Caco-2 (cell line): Measurements from ENCODE around the gene WDR11. TPM values are rescaled to one million over a fixed set of nuclear protein-coding genes. Genes with fewer than 3 reads are reported as not detected.
A peak's percentile ranks its signal among the peaks of the same experiment; 100 is the strongest.

Source experiments
- BruUV-seq: library from RNA; stranded (reverse); fragments of 400-500 nt; replicated peaks from 2 replicates; lab custom pipeline; 2021; lab: Mats Ljungman, UMichigan
- CTCF ChIA-PET: fragments of 300-600 bp; sonication (Branson Sonifier 250); formaldehyde crosslinking; loops from one replicate; lab custom pipeline; 2022; ENCODE audit warnings: antibody characterized with exemption; lab: Charles Lee
- POLR2A ChIA-PET: fragments of 300-600 bp; sonication (Branson Sonifier 250); formaldehyde crosslinking; loops from one replicate; lab custom pipeline; 2022; ENCODE audit warnings: antibody characterized with exemption; lab: Charles Lee
- DNase-seq, 2 experiments: peaks; one replicate each; pipeline versions ENCODE4 v3.0.0 to v3.0.0-alpha.2; 2020 to 2022
- H3K27me3 ChIP-seq: replicated peaks from 2 replicates; pipeline ENCODE4 v1.6.0; 2011; ENCODE audit warnings: low read length; ENCODE audit not compliant: control insufficient read depth, insufficient read depth
- H3K36me3 ChIP-seq: 2 replicates; pipeline ENCODE4 v1.5.1; 2011; ENCODE audit warnings: low read length; ENCODE audit not compliant: control insufficient read depth, insufficient read depth
- H3K4me1 ChIP-seq: fragments of 250-450 bp; sonication (Bioruptor Pico); 2 replicates; pipeline ENCODE4 v1.5.1; 2020; ENCODE audit warnings: mild to moderate bottlenecking
- H3K4me3 ChIP-seq: 2 replicates; pipeline ENCODE4 v1.5.1; 2011; ENCODE audit warnings: low read depth, mild to moderate bottlenecking, control low read depth, low read length
- H3K9me3 ChIP-seq: fragments of 250-450 bp; sonication (Bioruptor Pico); 2 replicates; pipeline ENCODE4 v1.5.1; 2020; ENCODE audit warnings: mild to moderate bottlenecking, moderate library complexity
- H3K27ac Mint-ChIP-seq: one replicate; pipeline ENCODE4 v1.8.0; 2022; ENCODE audit warnings: mixed read lengths; ENCODE audit not compliant: unreplicated experiment
- H3K27me3 Mint-ChIP-seq: one replicate; pipeline ENCODE4 v1.8.0; 2022; ENCODE audit warnings: mixed read lengths; ENCODE audit not compliant: insufficient read depth, unreplicated experiment
- H3K36me3 Mint-ChIP-seq: one replicate; pipeline ENCODE4 v1.8.0; 2022; ENCODE audit warnings: mild to moderate bottlenecking, mixed read lengths; ENCODE audit not compliant: insufficient read depth, unreplicated experiment
- H3K4me1 Mint-ChIP-seq: one replicate; pipeline ENCODE4 v1.8.0; 2022; ENCODE audit warnings: low read depth, mixed read lengths; ENCODE audit not compliant: unreplicated experiment
- H3K4me3 Mint-ChIP-seq: one replicate; pipeline ENCODE4 v1.8.0; 2022; ENCODE audit warnings: mild to moderate bottlenecking, moderate library complexity, mixed read lengths; ENCODE audit not compliant: unreplicated experiment
- H3K9me3 Mint-ChIP-seq: one replicate; pipeline ENCODE4 v1.8.0; 2022; ENCODE audit warnings: mixed read lengths; ENCODE audit not compliant: unreplicated experiment
- intact Hi-C: fragments of 100-400 bp; cut with micrococcal nuclease; formaldehyde crosslinking; loops from one replicate; pipeline ENCODE4 v1.10.0; 2022; ENCODE audit not compliant: unreplicated experiment
- total RNA-seq: library from RNA; stranded (reverse); gene quantifications from 2 replicates; pipeline ENCODE4 v1.2.3, GENCODE V29; 2022
- TF ChIP-seq, protein P1 (sequence below), 2 experiments: fragments of 200-600 bp in 1 of 2; IDR thresholded peaks; 1 replicate in 1 of 2; 2 replicates in 1 of 2; pipeline versions ENCODE4 v1.5.1 to v1.8.0; 2011 to 2022; ENCODE audit warnings: antibody characterized with exemption in 1 of 2, control low read depth in 1 of 2, inconsistent platforms in 1 of 2, low read depth in 1 of 2, low read length in 1 of 2, mild to moderate bottlenecking in 1 of 2, moderate library complexity in 1 of 2; ENCODE audit not compliant: insufficient read depth in 1 of 2, severe bottlenecking in 1 of 2, unreplicated experiment in 1 of 2

Gene WDR11
- total RNA-seq, 1 experiment from 2014 or later = 59.2 TPM

DNA sequence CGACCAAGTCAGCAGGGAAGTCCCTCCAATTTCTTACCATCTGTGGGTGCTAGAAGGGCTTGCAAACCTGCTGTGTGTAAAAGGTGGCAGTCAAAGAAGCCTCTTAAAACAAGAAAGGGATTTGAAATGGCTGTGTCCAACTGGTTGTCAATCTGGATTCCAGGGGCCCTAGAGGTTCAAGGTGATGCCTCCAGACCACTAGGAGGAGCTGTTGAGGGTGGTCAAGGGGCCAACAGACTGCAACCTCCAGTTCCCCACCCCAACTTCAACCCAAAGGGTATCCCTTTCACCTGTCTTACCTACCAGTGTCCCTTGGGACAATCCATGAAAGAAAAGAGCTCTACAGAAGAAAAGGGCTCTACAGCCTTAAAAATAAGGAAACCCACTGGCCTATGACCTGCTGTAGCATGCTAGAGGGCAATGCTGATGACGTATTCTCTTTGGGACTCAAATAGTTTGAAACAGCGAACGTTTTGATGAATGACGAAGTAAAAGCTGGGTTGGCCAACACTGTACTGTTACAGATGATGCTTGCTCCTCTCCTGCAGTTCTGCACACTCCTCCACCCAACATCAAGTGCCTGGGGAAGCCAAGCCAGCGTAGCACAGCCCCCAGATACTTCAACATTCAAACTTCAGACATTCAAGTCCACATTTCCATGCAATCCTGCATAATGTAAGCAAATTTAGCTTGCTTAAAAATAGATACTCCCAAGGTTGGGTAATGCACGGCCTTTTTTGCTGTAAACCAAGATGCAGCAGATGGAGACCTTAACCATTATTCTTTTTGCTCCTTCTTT, 45.9 kb upstream of the WDR11 start:
- Mint-ChIP-seq H3K27ac (no peak overlapping the region), H3K4me1 (no peaks in the 10 kb centered on the region), H3K27me3 (peaks cover 21% of the 10 kb centered on the region), H3K9me3 (no peaks in the 10 kb centered on the region), H3K36me3 (no peaks in the 10 kb centered on the region), H3K4me3 (no peak overlapping the region)
- H3K4me1 ChIP-seq = no peaks in the 10 kb centered on the region
- no peak overlapping the region for H3K4me3 ChIP-seq
- intact Hi-C loops = no loop called here
- H3K9me3 ChIP-seq = no peaks in the 10 kb centered on the region
- DNase-seq = no peak
- POLR2A ChIA-PET = no interaction called here
- TF ChIP-seq, protein P1, sequence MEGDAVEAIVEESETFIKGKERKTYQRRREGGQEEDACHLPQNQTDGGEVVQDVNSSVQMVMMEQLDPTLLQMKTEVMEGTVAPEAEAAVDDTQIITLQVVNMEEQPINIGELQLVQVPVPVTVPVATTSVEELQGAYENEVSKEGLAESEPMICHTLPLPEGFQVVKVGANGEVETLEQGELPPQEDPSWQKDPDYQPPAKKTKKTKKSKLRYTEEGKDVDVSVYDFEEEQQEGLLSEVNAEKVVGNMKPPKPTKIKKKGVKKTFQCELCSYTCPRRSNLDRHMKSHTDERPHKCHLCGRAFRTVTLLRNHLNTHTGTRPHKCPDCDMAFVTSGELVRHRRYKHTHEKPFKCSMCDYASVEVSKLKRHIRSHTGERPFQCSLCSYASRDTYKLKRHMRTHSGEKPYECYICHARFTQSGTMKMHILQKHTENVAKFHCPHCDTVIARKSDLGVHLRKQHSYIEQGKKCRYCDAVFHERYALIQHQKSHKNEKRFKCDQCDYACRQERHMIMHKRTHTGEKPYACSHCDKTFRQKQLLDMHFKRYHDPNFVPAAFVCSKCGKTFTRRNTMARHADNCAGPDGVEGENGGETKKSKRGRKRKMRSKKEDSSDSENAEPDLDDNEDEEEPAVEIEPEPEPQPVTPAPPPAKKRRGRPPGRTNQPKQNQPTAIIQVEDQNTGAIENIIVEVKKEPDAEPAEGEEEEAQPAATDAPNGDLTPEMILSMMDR (IDR thresholded peaks at IDR 0.05; ENCODE audit: insufficient read depth in 1 of 2, low read depth in 1 of 2, low read length in 1 of 2, severe bottlenecking in 1 of 2, unreplicated experiment in 1 of 2) = peak in 1 of 2 experiments; percentile 4
- BruUV-seq = no TSS peak
- H3K36me3 ChIP-seq = no peaks in the 10 kb centered on the region
- no peaks in the 10 kb centered on the region for H3K27me3 ChIP-seq
- CTCF ChIA-PET = no interaction called here

DNA sequence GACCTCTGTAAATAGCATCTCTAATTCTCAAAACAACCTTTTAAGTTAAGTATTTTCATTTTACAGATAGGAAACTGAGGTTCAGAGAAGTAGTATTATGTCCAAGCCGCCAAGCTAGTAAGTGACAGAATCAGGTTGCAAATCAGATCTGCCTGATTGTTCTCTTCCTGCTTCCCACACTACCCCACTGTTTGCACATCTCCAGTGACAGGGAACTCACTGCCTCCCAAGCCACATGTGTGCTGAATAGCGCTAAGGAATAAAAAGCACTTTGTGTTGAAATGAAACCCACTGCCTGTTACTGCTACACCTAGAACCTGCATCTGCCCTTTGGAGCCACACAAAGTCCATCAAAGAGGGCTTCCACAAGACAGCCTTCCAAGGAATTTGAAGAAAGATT, 45.1 kb upstream of the WDR11 start:
- no peak overlapping the region for H3K4me3 Mint-ChIP-seq
- Histone ChIP-seq H3K4me1 (no peaks in the 10 kb centered on the region), H3K36me3 (no peaks in the 10 kb centered on the region), H3K9me3 (no peaks in the 10 kb centered on the region), H3K4me3 (no peak overlapping the region), H3K27me3 (0 out of 2 replicates have a peak, but pooled peaks cover under 1% of the 10 kb centered on the region)
- H3K27ac Mint-ChIP-seq = no peak overlapping the region
- ChIA-PET CTCF (no interaction called here), POLR2A (no interaction called here)
- no peak for DNase-seq
- intact Hi-C loops = no loop called here
- H3K36me3 Mint-ChIP-seq = no peaks in the 10 kb centered on the region
- no peaks in the 10 kb centered on the region for H3K9me3 Mint-ChIP-seq
- no TSS peak for BruUV-seq
- TF ChIP-seq, protein P1 (IDR thresholded peaks at IDR 0.05; ENCODE audit: insufficient read depth in 1 of 2, low read depth in 1 of 2, low read length in 1 of 2, severe bottlenecking in 1 of 2, unreplicated experiment in 1 of 2) = no peak
- H3K27me3 Mint-ChIP-seq = peaks cover 26% of the 10 kb centered on the region
- H3K4me1 Mint-ChIP-seq = no peaks in the 10 kb centered on the region

GRCh38 chr10:120810298-120810697, 40.9 kb upstream of the WDR11 start:
- intact Hi-C loops = no loop called here
- ChIA-PET CTCF (no interaction called here), POLR2A (no interaction called here)
- no peaks in the 10 kb centered on the region for H3K36me3 ChIP-seq
- no peak overlapping the region for H3K4me3 ChIP-seq
- Mint-ChIP-seq H3K4me1 (no peaks in the 10 kb centered on the region), H3K9me3 (no peaks in the 10 kb centered on the region), H3K4me3 (no peak overlapping the region), H3K36me3 (no peaks in the 10 kb centered on the region), H3K27ac (no peak overlapping the region), H3K27me3 (peaks cover 32% of the 10 kb centered on the region)
- no TSS peak for BruUV-seq
- H3K4me1 ChIP-seq = no peaks in the 10 kb centered on the region
- TF ChIP-seq, protein P1 (IDR thresholded peaks at IDR 0.05; ENCODE audit: insufficient read depth in 1 of 2, low read depth in 1 of 2, low read length in 1 of 2, severe bottlenecking in 1 of 2, unreplicated experiment in 1 of 2) = no peak
- H3K27me3 ChIP-seq = peaks cover 2% of the 10 kb centered on the region; the same call in 1 of the 2 replicates
- H3K9me3 ChIP-seq = no peaks in the 10 kb centered on the region
- no peak for DNase-seq
